K562 (cell line): ENCODE measurements around the gene ABHD3. TPM values are rescaled to one million over a fixed set of nuclear protein-coding genes. Genes with fewer than 3 reads are reported as not detected.

ENCODE experiments used
- CBX1 ChIP-seq: sonication (generic); IDR thresholded peaks from 2 replicates; pipeline ENCODE4 v1.6.1; 2016; ENCODE audit warnings: antibody characterized with exemption, low read depth, mild to moderate bottlenecking
- CREB1 ChIP-seq, 2 experiments: sonication (generic) in 1 of 2; formaldehyde crosslinking in 1 of 2; IDR thresholded peaks; 2 replicates each; pipeline versions ENCODE4 v1.6.1 to v1.8.0; 2012 to 2022; ENCODE audit warnings: inconsistent platforms in 1 of 2, mild to moderate bottlenecking in 1 of 2, missing genetic modification reagents in 1 of 2, moderate library complexity in 1 of 2
- FOXP4 ChIP-seq: sonication (generic); formaldehyde crosslinking; IDR thresholded peaks from 2 replicates; pipeline ENCODE4 v1.8.0; 2022; ENCODE audit warnings: mild to moderate bottlenecking, missing genetic modification reagents, borderline replicate concordance
- HMBOX1 ChIP-seq: sonication (generic); IDR thresholded peaks from 2 replicates; pipeline ENCODE4 v1.6.1; 2016
- HNRNPK ChIP-seq: fragments of 200-400 bp; formaldehyde crosslinking; IDR thresholded peaks from one replicate; pipeline ENCODE4 v1.6.1; 2018; ENCODE audit warnings: mild to moderate bottlenecking, low read depth, low read length; ENCODE audit not compliant: poor library complexity, severe bottlenecking
- ID3 ChIP-seq, 2 experiments: fragments of 250-450 bp in 1 of 2; fragments of 450-650 bp in 1 of 2; sonication (Bioruptor Pico) in 1 of 2; IDR thresholded peaks; 2 replicates each; pipeline versions ENCODE4 v1.6.1 to v1.8.0; 2016 to 2021; ENCODE audit warnings: mild to moderate bottlenecking in 2 of 2, moderate library complexity in 2 of 2, missing compliant biosample characterization in 1 of 2, missing genetic modification characterization in 1 of 2
- ILF3 ChIP-seq: fragments of 450-650 bp; IDR thresholded peaks from 2 replicates; pipeline ENCODE4 v1.6.1; 2018; ENCODE audit warnings: antibody characterized with exemption, mild to moderate bottlenecking, moderate library complexity, borderline replicate concordance
- KAT2B ChIP-seq: IDR thresholded peaks from one replicate; pipeline ENCODE4 v1.6.1; 2012; ENCODE audit warnings: low read depth, mild to moderate bottlenecking, control low read depth, inconsistent platforms, low read length, moderate library complexity
- KDM4B ChIP-seq, 2 experiments: fragments of 450-650 bp in 1 of 2; sonication (generic) in 1 of 2; IDR thresholded peaks; 2 replicates each; pipeline ENCODE4 v1.6.1; 2016 to 2017; ENCODE audit warnings: borderline replicate concordance in 2 of 2, antibody characterized with exemption in 1 of 2, low read depth in 1 of 2, mild to moderate bottlenecking in 1 of 2
- MED1 ChIP-seq: sonication (generic); formaldehyde crosslinking; IDR thresholded peaks from 2 replicates; pipeline ENCODE4 v1.8.1; 2023; ENCODE audit warnings: missing genetic modification reagents, borderline replicate concordance
- NFE2L1 ChIP-seq: fragments of 450-650 bp; IDR thresholded peaks from 2 replicates; pipeline ENCODE4 v1.6.1; 2016; ENCODE audit warnings: missing genetic modification characterization, low read depth, mild to moderate bottlenecking, missing compliant biosample characterization, moderate library complexity, borderline replicate concordance
- NFIC ChIP-seq: fragments of 450-650 bp; IDR thresholded peaks from 2 replicates; pipeline ENCODE4 v1.6.1; 2017; ENCODE audit warnings: mild to moderate bottlenecking, inconsistent platforms
- OTX1 ChIP-seq: fragments of 450-650 bp; formaldehyde crosslinking; IDR thresholded peaks from 2 replicates; pipeline ENCODE4 v1.4.0; 2022; ENCODE audit warnings: mild to moderate bottlenecking
- PHB2 ChIP-seq: fragments of 450-650 bp; IDR thresholded peaks from 2 replicates; pipeline ENCODE4 v1.6.1; 2017; ENCODE audit warnings: low read depth
- PRPF4 ChIP-seq: fragments of 200-400 bp; formaldehyde crosslinking; IDR thresholded peaks from one replicate; pipeline ENCODE4 v1.6.1; 2017; ENCODE audit warnings: low read length, low read depth, mild to moderate bottlenecking; ENCODE audit not compliant: insufficient read depth, poor library complexity, severe bottlenecking
- TAF9B ChIP-seq: fragments of 450-650 bp; IDR thresholded peaks from 2 replicates; pipeline ENCODE4 v1.6.1; 2018; ENCODE audit warnings: mild to moderate bottlenecking; ENCODE audit not compliant: partially characterized antibody
- ZBTB5 ChIP-seq: fragments of 450-650 bp; IDR thresholded peaks from 2 replicates; pipeline ENCODE4 v1.6.1; 2017; ENCODE audit warnings: antibody characterized with exemption
- ZNF174 ChIP-seq: fragments of 250-450 bp; sonication (Bioruptor Pico); IDR thresholded peaks from 2 replicates; pipeline ENCODE4 v1.4.0; 2020; ENCODE audit warnings: mild to moderate bottlenecking
- ZNF444 ChIP-seq: fragments of 250-450 bp; sonication (Bioruptor Pico); IDR thresholded peaks from 2 replicates; pipeline ENCODE4 v1.4.0; 2020; ENCODE audit warnings: mild to moderate bottlenecking, moderate library complexity
- ZNF766 ChIP-seq: fragments of 200-800 bp; sonication (Bioruptor generic); conservative IDR thresholded peaks from 2 replicates; pipeline ENCODE4 v1.6.1; 2016; ENCODE audit warnings: missing genetic modification characterization, missing compliant biosample characterization
- polyA plus RNA-seq, 8 experiments: library from polyadenylated mRNA; depleted of rRNA in 4 of 8; stranded (reverse) in 5 of 8; unstranded in 3 of 8; fragments of >200 nt; fragmentation: Nextera tagmentation in 2 of 8; fragmentation: Illumina TruSeq in 1 of 8; extraction: Ambion mirVana in 2 of 8; extraction: Trizol in 1 of 8; gene quantifications; 2 replicates each; pipeline versions ENCODE4 v1.2.1 to v1.2.3, GENCODE V29; 2011 to 2014; ENCODE audit warnings: inconsistent platforms in 1 of 8, missing spikeins in 1 of 8
- total RNA-seq, 7 experiments: library from RNA; depleted of rRNA in 6 of 7; stranded (reverse); fragments of >200 nt in 6 of 7; fragmentation: Illumina TruSeq in 2 of 7; extraction: Trizol in 2 of 7; gene quantifications; 2 replicates each; pipeline versions ENCODE4 v1.2.1 to v1.2.3, GENCODE V29; 2011 to 2021; ENCODE audit warnings: low replicate concordance in 1 of 7

Gene ABHD3
- total and polyA plus RNA-seq, 9 of the 15 experiments (the other 6 are each of a cell fraction or from before 2014, with no cell fraction given): 6.3 to 38.8 (median 19.4) TPM

GRCh38 chr18:21735452-21736015 lies 31.0 kb upstream of the ABHD3 start (continued):
- no peak for TF ChIP-seq ZBTB5
- no peak for TF ChIP-seq ID3 (CRISPR knock-in tag; IDR thresholded peaks at IDR 0.05)
- TF ChIP-seq ID3 (tag; IDR thresholded peaks at IDR 0.05): no peak
- no peak for TF ChIP-seq CBX1
- TF ChIP-seq NFIC: peak; percentile 57
- no peak for TF ChIP-seq NFE2L1 (tag)
- no peak for TF ChIP-seq OTX1
- no peak for TF ChIP-seq HNRNPK
- no peak for TF ChIP-seq FOXP4 (CRISPR knock-in tag)
- 0 out of 2 replicates have a peak, but pooled peaks have one; percentile 11 for TF ChIP-seq HMBOX1
- peak; percentile 50; the same call in 1 of the 2 replicates for TF ChIP-seq CREB1 (IDR thresholded peaks at IDR 0.05)
- no peak; the same call in 1 of the 2 replicates for TF ChIP-seq CREB1 (CRISPR knock-in tag; IDR thresholded peaks at IDR 0.05)
- TF ChIP-seq MED1 (CRISPR knock-in tag): no peak
- TF ChIP-seq ZNF174 (CRISPR knock-in tag): no peak
- TF ChIP-seq ILF3: no peak
- TF ChIP-seq PHB2: no peak
- no peak for TF ChIP-seq PRPF4
- TF ChIP-seq ZNF766: 0 out of 2 replicates have a peak, but pooled peaks have one; percentile 37
- 0 out of 4 replicates have a peak, but pooled peaks of 1 of the 2 experiments have one; percentile 30 for TF ChIP-seq KDM4B (IDR thresholded peaks at IDR 0.05; ENCODE audit: borderline replicate concordance in 2 of 2, low read depth in 1 of 2)
- TF ChIP-seq KAT2B: no peak
- TF ChIP-seq ZNF444: no peak
- peak; percentile 57 for TF ChIP-seq TAF9B
